HepG2 (cell line): Measurements from ENCODE around the gene UBE2O. TPM values are rescaled to one million over a fixed set of nuclear protein-coding genes. Genes with fewer than 3 reads are reported as not detected.

ENCODE experiments used
- CENPT ChIP-seq: sonication (generic); formaldehyde crosslinking; IDR thresholded peaks from 2 replicates; pipeline ENCODE4 v1.8.0; 2022; ENCODE audit warnings: low read depth, mild to moderate bottlenecking, moderate library complexity, missing genetic modification reagents
- GZF1 ChIP-seq: sonication (generic); formaldehyde crosslinking; IDR thresholded peaks from 2 replicates; pipeline ENCODE4 v1.5.1; 2020; ENCODE audit warnings: mild to moderate bottlenecking, missing genetic modification reagents
- HDAC6 ChIP-seq: fragments of 200-600 bp; sonication (generic); IDR thresholded peaks from 2 replicates; pipeline ENCODE4 v1.7.0; 2017; ENCODE audit warnings: mild to moderate bottlenecking, antibody characterized with exemption, low read length, low read depth
- MEIS1 ChIP-seq: sonication (generic); formaldehyde crosslinking; IDR thresholded peaks from 2 replicates; pipeline ENCODE4 v1.9.0; 2021; ENCODE audit warnings: mild to moderate bottlenecking, missing genetic modification reagents, moderate library complexity, borderline replicate concordance
- REXO4 ChIP-seq: sonication (generic); formaldehyde crosslinking; IDR thresholded peaks from 2 replicates; pipeline ENCODE4 v1.8.0; 2022; ENCODE audit warnings: missing genetic modification reagents, mild to moderate bottlenecking, borderline replicate concordance
- RFXAP ChIP-seq: sonication (generic); formaldehyde crosslinking; IDR thresholded peaks from 2 replicates; pipeline ENCODE4 v1.4.0; 2020; ENCODE audit warnings: missing genetic modification reagents, borderline replicate concordance
- SSRP1 ChIP-seq: IDR thresholded peaks from 2 replicates; pipeline ENCODE4 v1.6.1; 2016; ENCODE audit warnings: control low read depth
- TFAP4 ChIP-seq: sonication (generic); IDR thresholded peaks from 2 replicates; pipeline ENCODE4 v1.6.1; 2016; ENCODE audit warnings: low read depth, borderline replicate concordance
- ZFP41 ChIP-seq: sonication (generic); formaldehyde crosslinking; IDR thresholded peaks from 2 replicates; pipeline ENCODE4 v1.4.0; 2020; ENCODE audit warnings: mild to moderate bottlenecking, missing genetic modification reagents, borderline replicate concordance
- ZNF101 ChIP-seq: sonication (generic); formaldehyde crosslinking; IDR thresholded peaks from 2 replicates; pipeline ENCODE4 v1.4.0; 2020; ENCODE audit warnings: mild to moderate bottlenecking, low read depth, missing genetic modification reagents, borderline replicate concordance
- ZNF180 ChIP-seq: sonication (generic); formaldehyde crosslinking; IDR thresholded peaks from 2 replicates; pipeline ENCODE4 v1.4.0; 2020; ENCODE audit warnings: low read depth, missing genetic modification reagents, borderline replicate concordance
- ZNF331 ChIP-seq: sonication (generic); formaldehyde crosslinking; IDR thresholded peaks from 2 replicates; pipeline ENCODE4 v1.4.0; 2020; ENCODE audit warnings: missing genetic modification reagents
- polyA plus RNA-seq, 8 experiments: library from polyadenylated mRNA; depleted of rRNA in 3 of 8; stranded (reverse) in 7 of 8; unstranded in 1 of 8; fragments of >200 nt; fragmentation: Illumina TruSeq in 4 of 8; extraction: Trizol in 4 of 8; gene quantifications; 2 replicates each; pipeline versions ENCODE4 v1.2.1 to v1.2.3, GENCODE V29; 2011 to 2016; ENCODE audit warnings: low read depth in 4 of 8, missing spikeins in 1 of 8, mixed read lengths in 1 of 8; ENCODE audit not compliant: insufficient read depth in 1 of 8
- total RNA-seq, 5 experiments: library from RNA; depleted of rRNA; stranded (reverse); fragments of >200 nt; fragmentation: Illumina TruSeq; extraction: Trizol; gene quantifications; 2 replicates each; pipeline ENCODE4 v1.2.3, GENCODE V29; 2016; ENCODE audit warnings: low read depth in 1 of 5
- TF ChIP-seq, protein P1 (sequence below), 2 experiments: fragments of 450-650 bp in 1 of 2; sonication (generic) in 1 of 2; formaldehyde crosslinking in 1 of 2; IDR thresholded peaks; 2 replicates each; pipeline versions ENCODE4 v1.6.1 to v1.8.0; 2016 to 2022; ENCODE audit warnings: antibody characterized with exemption in 1 of 2, mild to moderate bottlenecking in 1 of 2, missing genetic modification reagents in 1 of 2
- TF ChIP-seq, protein P2 (sequence below): sonication (generic); formaldehyde crosslinking; IDR thresholded peaks from 2 replicates; pipeline ENCODE4 v1.4.0; 2020; ENCODE audit warnings: missing genetic modification reagents, borderline replicate concordance

The UBE2O gene
- total and polyA plus RNA-seq, 2 of the 13 experiments (the other 11 are each of a cell fraction or from before 2014, with no cell fraction given), result 21.5 to 23.5 TPM

- TF ChIP-seq, protein P1, sequence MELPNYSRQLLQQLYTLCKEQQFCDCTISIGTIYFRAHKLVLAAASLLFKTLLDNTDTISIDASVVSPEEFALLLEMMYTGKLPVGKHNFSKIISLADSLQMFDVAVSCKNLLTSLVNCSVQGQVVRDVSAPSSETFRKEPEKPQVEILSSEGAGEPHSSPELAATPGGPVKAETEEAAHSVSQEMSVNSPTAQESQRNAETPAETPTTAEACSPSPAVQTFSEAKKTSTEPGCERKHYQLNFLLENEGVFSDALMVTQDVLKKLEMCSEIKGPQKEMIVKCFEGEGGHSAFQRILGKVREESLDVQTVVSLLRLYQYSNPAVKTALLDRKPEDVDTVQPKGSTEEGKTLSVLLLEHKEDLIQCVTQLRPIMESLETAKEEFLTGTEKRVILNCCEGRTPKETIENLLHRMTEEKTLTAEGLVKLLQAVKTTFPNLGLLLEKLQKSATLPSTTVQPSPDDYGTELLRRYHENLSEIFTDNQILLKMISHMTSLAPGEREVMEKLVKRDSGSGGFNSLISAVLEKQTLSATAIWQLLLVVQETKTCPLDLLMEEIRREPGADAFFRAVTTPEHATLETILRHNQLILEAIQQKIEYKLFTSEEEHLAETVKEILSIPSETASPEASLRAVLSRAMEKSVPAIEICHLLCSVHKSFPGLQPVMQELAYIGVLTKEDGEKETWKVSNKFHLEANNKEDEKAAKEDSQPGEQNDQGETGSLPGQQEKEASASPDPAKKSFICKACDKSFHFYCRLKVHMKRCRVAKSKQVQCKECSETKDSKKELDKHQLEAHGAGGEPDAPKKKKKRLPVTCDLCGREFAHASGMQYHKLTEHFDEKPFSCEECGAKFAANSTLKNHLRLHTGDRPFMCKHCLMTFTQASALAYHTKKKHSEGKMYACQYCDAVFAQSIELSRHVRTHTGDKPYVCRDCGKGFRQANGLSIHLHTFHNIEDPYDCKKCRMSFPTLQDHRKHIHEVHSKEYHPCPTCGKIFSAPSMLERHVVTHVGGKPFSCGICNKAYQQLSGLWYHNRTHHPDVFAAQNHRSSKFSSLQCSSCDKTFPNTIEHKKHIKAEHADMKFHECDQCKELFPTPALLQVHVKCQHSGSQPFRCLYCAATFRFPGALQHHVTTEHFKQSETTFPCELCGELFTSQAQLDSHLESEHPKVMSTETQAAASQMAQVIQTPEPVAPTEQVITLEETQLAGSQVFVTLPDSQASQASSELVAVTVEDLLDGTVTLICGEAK (IDR thresholded peaks at IDR 0.05), result no peak
- TF ChIP-seq, protein P1 (CRISPR knock-in tag; IDR thresholded peaks at IDR 0.05), result peak; percentile 77
- TF ChIP-seq ZNF331 (CRISPR knock-in tag) (peak; percentile 85), RFXAP (CRISPR knock-in tag) (peak; percentile 88; the same call in 1 of the 2 replicates), SSRP1 (CRISPR knock-in tag) (no peak), HDAC6 (no peak), MEIS1 (CRISPR knock-in tag) (peak; percentile 68; the same call in 1 of the 2 replicates), TFAP4 (peak; percentile 97), REXO4 (CRISPR knock-in tag) (no peak), CENPT (CRISPR knock-in tag) (no peak), GZF1 (CRISPR knock-in tag) (peak; percentile 76), ZNF180 (CRISPR knock-in tag) (0 out of 2 replicates have a peak, but pooled peaks have one; percentile 35), ZNF101 (CRISPR knock-in tag) (no peak), ZFP41 (CRISPR knock-in tag) (peak; percentile 85)
- TF ChIP-seq, protein P2, sequence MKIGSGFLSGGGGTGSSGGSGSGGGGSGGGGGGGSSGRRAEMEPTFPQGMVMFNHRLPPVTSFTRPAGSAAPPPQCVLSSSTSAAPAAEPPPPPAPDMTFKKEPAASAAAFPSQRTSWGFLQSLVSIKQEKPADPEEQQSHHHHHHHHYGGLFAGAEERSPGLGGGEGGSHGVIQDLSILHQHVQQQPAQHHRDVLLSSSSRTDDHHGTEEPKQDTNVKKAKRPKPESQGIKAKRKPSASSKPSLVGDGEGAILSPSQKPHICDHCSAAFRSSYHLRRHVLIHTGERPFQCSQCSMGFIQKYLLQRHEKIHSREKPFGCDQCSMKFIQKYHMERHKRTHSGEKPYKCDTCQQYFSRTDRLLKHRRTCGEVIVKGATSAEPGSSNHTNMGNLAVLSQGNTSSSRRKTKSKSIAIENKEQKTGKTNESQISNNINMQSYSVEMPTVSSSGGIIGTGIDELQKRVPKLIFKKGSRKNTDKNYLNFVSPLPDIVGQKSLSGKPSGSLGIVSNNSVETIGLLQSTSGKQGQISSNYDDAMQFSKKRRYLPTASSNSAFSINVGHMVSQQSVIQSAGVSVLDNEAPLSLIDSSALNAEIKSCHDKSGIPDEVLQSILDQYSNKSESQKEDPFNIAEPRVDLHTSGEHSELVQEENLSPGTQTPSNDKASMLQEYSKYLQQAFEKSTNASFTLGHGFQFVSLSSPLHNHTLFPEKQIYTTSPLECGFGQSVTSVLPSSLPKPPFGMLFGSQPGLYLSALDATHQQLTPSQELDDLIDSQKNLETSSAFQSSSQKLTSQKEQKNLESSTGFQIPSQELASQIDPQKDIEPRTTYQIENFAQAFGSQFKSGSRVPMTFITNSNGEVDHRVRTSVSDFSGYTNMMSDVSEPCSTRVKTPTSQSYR (CRISPR knock-in tag), result peak; percentile 62; the same call in 1 of the 2 replicates
These were observed 99.2 kb downstream of the UBE2O start, which contains the start of gene PRPSAP1 (continued) for GRCh38 chr17:76353599-76354316.
